ENCODE measurements around the gene SERPINA9.
"Not testable (repeated sequence)": the region's sequence is repeated elsewhere in the genome, so short reads cannot be mapped to it uniquely, and the experiment has no call there.

The SERPINA9 gene

DNA sequence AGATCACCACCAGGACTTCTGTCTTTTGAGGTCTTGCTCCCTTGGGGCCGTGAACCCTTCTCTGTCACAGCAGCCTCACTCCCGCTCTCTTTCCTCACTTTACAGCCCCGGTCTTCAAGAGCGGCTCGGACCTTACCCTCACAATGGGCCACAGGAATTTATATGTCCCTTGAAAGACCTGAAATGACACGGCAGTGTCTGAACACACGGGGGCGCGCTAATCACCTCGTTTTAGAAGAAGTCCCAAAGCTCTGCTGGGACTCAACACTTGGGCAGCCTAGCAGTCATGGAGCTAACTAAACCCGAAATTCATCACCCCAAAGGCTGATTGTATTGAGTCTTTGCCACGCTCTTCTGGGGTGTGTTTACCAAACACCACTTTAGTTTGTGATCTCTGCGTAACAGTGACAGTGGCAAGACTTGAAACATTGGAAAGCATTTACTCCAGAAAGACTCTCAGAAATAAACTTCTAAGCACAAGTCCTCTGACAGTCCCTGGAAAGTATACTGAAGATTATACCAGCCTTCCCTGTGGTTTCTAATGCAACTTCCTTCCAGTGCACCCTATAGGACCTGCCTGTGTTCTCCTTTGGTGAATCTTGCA is 52.4 kb downstream of the SERPINA9 start:
- DNase-seq = peak; percentile 73

DNA sequence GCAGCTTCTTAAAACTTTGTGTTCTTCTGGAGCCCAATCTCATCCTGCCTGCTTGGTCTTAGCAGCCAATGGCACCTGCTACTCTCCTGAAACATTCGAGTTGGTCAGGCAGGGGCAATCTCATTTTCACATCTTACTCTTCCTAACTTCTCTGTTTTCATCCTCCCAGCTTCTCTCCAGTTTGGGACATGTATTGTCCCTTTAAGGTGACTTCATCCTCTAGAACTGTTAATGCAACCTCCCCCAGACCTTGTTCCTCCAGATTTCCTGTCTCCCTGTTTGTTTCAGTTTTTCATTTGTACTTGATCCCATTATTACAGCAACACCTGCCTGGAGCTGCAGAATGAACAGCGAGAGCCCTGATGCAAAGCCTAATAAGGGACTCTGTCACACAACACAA is 54.7 kb downstream of the SERPINA9 start:
- DNase-seq = no peak

DNA sequence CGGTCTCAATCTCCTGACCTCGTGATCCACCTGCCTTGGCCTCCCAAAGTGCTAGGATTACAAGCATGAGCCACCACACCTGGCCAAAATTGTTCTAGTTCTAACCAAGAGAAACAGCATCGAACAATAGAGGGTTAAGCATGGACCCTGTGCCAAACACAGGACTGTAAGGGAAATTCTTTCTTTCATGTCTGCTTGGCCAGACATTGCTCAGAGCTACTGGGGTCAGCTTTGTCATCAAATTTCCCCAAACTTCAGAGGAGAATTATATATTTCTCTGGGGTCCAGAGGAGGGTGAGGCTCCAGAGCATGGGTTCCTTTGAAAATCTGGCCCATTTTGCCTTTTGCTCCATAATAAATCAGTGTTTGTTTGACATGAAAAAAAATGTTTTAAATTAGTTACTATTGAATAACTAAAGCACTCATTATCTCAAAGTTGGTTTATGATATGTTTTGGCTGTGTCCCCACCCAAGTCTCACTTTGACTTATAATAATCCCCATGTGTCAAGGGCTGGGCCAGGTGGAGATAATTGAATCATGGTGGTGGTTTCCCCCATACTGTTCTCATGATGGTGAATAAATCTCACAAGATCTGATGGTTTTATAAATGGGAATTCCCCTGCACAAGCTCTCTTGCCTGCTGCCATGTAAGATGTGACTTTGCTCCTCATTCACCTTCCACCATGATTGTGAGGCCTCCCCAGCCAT is 58.3 kb downstream of the SERPINA9 start:
- DNase-seq = not testable (repeated sequence)
